ENCODE measurements around the gene NUAK2. TPM values are rescaled to one million over a fixed set of nuclear protein-coding genes. Genes with fewer than 3 reads are reported as not detected.

The NUAK2 gene
- total RNA-seq, 2 experiments from 2014 or later, result 12.1 to 12.7 TPM

DNA sequence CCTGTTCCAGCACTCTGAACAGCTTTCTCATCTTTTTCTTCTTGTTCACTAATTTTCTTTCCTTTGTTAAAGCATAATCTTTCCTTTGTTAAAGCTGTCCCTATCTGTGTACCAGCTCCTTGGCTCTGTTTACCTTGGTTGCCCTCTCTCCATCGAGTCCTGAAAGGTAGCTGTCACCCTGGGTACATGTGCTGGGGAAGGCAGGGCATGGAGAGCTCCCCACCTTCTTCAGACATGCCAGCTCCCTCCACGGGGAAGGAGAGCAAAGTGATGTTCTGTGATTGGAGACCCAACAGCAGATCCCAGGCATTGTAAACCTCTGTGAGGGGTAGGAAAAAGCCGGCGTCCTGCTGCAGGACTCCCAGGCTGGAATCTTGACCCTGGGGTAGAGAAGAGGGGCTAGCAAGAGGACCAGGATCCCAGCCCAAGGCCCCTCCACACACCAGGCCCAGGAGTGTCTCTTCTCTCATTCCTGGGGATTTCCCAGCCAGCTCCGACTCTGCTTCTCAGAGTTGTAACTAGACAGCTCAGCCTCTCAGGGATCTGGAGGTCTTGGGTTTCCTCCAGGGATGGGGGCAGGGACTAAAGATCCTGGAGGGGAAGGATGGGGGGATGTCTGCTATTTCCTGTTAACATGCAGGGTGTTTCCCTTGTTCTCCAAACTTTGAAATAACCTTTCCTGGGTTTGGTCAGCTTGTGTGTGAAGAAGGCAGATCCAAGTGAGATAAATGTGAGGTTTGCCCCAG lies 59.4 kb downstream of the NUAK2 start:
- Mint-ChIP-seq H3K9me3 (no peaks in the 10 kb centered on the region), H3K36me3 (ENCODE audit: low read depth) (no peaks in the 10 kb centered on the region), H3K27me3 (peaks cover 4% of the 10 kb centered on the region), H3K27ac (no peak overlapping the region), H3K4me1 (peaks cover 17% of the 10 kb centered on the region), H3K4me3 (no peak overlapping the region)
- ChIA-PET POLR2A (interaction anchor here (0.6 to 0.7 kb wide), 2 partner anchors 125 to 200 kb away, joined by 3 to 4 read pairs; no protein-coding TSS in a partner anchor), CTCF (interaction anchor here (0.6 to 14.4 kb wide), 15 partner anchors 10 to 473 kb away, joined by 3 to 110 read pairs (median 4); partner anchors contain the start of genes NUAK2 and TMCC2)
- DNase-seq, result no peak

DNA sequence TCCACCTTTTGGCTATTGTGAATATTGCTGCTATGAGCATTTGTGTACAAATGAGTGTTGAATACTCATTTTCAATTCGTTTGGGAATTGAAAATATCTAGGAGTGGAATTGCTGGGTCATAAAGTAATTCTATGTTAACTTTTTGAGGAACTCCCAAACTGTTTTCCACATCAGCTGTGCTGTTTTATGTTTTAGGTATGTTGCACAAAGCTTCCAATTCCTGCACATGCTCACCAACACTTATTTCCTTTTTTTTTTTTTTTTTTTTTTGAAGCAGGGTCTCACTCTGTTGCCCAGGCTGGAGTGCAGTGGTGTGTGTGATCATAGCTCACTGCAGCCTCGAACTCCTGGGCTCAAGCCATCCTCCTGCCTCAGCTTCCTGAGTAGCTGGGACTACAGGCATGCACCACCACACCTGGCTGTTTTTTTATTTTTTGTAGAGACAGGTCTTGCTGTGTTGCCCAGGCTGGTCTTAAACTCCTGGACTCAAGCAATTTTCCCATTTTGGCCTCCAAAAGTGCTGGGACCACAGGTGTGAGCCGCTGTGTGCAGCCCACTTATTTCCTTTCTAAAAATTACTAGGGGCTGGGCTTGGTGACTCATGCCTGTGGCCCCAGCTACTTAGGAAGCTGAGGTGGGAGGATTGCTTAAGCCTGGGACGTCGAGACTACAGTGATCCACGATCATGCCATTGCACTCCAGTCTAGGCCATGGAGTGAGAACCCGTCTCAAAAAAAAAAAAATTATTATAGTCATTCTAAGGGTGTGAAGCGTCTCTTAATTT lies 60.4 kb downstream of the NUAK2 start:
- peaks cover 4% of the 10 kb centered on the region for H3K27me3 Mint-ChIP-seq
- H3K4me3 Mint-ChIP-seq, result no peak overlapping the region
- no peaks in the 10 kb centered on the region for H3K9me3 Mint-ChIP-seq
- H3K4me1 Mint-ChIP-seq, result peaks cover 17% of the 10 kb centered on the region
- POLR2A ChIA-PET, result no interaction called here
- H3K27ac Mint-ChIP-seq, result no peak overlapping the region
- DNase-seq, result no peak
- H3K36me3 Mint-ChIP-seq (ENCODE audit: low read depth), result no peaks in the 10 kb centered on the region
- CTCF ChIA-PET, result interaction anchor here (0.6 to 14.4 kb wide), 13 partner anchors 10 to 499 kb away, joined by 3 to 110 read pairs (median 5); partner anchors contain the start of genes NUAK2 and TMCC2

DNA sequence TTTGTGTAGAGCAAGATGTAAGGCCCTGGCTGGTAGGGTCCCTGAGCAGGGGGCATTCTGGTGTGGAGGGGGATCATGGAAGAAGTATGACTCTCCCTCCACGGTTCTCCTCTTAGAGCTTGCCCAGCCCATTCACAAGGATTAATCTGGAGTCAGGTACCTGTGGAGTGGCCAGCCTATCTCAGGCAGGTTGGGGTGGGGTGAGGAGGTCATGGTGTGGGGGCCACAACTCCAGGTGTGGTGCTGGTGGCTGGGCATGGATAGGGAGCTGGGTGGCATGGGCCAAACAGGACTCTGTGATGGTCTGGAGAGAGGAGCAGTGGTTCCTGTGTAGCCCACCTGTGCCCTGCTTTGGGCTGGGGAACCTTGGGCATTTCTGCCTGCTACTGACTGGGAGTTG lies 61.5 kb downstream of the NUAK2 start:
- POLR2A ChIA-PET, result no interaction called here
- no peak overlapping the region for H3K27ac Mint-ChIP-seq
- H3K4me3 Mint-ChIP-seq, result no peak overlapping the region
- H3K36me3 Mint-ChIP-seq (ENCODE audit: low read depth), result no peaks in the 10 kb centered on the region
- no peaks in the 10 kb centered on the region for H3K9me3 Mint-ChIP-seq
- DNase-seq, result no peak
- peaks cover 17% of the 10 kb centered on the region for H3K4me1 Mint-ChIP-seq
- CTCF ChIA-PET, result interaction anchor here (1.8 to 14.4 kb wide), 6 partner anchors 9 to 271 kb away, joined by 4 to 110 read pairs (median 40); partner anchors contain the start of gene TMCC2
- H3K27me3 Mint-ChIP-seq, result peaks cover 4% of the 10 kb centered on the region

DNA sequence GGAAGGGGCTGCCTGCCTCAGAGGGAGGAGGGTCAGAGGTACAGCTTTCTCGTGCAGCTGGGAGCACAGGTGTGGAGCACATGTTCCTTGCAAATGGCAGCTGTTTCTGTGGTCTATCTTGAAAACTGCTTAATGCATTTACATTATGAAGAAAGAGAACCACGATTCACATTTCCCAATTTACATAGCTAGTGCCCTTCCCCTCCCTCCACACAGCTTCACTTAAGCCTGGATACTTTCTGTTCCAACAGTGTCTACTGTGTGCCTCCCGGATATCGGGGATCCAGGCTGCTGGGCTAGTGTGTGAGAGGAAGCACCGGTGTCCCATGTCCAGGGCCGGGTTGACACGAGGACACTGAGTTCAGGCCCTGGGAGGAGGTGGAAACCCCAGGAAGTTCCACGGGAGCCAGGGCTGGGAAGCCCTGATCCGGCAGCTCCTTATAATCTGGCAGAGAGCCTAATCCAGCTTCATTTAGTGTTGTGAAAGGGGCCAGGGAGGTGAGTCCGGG lies 62.2 kb downstream of the NUAK2 start:
- Mint-ChIP-seq H3K27me3 (peaks cover 4% of the 10 kb centered on the region), H3K36me3 (ENCODE audit: low read depth) (no peaks in the 10 kb centered on the region), H3K9me3 (no peaks in the 10 kb centered on the region), H3K4me1 (peaks cover 17% of the 10 kb centered on the region), H3K4me3 (no peak overlapping the region), H3K27ac (no peak overlapping the region)
- CTCF ChIA-PET, result interaction anchor here (1.2 to 14.4 kb wide), 7 partner anchors 12 to 270 kb away, joined by 3 to 110 read pairs (median 9); partner anchors contain the start of gene TMCC2
- POLR2A ChIA-PET, result no interaction called here
- no peak for DNase-seq

DNA sequence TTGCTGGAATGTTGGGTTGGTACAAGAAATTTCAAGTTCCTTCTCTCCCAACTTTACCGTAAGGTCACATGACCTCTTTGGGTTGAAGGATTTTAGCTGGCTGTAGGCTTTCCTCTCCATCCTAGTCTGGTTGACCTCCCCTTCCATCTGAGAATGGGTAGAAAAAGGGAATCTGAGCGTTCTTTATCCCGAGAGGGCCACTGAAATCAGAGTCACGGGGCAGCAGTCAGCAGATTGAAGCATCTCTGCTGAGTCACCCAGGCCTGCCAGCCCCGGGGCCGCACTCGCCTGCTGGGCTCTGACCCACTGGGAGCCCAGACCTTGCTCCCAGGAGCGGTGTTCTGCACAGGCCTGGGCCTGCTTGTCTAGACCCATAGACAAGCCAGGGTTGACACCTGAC lies 62.8 kb downstream of the NUAK2 start:
- ChIA-PET POLR2A (no interaction called here), CTCF (interaction anchor here (1.2 to 14.4 kb wide), 6 partner anchors 13 to 269 kb away, joined by 3 to 110 read pairs (median 40); partner anchors contain the start of gene TMCC2)
- Mint-ChIP-seq H3K4me1 (peaks cover 17% of the 10 kb centered on the region), H3K9me3 (no peaks in the 10 kb centered on the region), H3K36me3 (ENCODE audit: low read depth) (no peaks in the 10 kb centered on the region), H3K4me3 (no peak overlapping the region), H3K27ac (no peak overlapping the region), H3K27me3 (peaks cover 4% of the 10 kb centered on the region)
- no peak for DNase-seq

DNA sequence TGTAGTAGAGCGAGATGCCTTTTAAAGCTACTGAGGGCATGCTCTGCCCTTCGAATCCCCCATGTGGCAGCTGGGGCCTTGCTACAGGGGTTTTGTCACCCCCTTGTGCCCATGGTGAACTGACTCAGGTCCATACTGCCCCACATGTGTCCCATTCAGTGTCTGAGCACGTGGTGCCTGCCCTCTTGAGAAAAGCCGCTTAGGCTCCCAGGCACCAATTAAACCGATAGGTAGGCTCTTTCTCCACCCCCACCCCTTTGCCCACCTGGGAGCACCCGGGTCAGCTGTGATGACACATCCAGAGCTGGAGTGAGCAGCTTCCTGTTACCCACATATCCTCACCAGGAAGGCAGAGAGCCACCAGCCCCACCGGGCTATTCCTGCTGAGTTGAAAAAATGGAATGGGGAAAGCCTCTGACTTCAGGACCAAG lies 63.3 kb downstream of the NUAK2 start:
- no peak for DNase-seq
- H3K9me3 Mint-ChIP-seq, result no peaks in the 10 kb centered on the region
- peaks cover 16% of the 10 kb centered on the region for H3K4me1 Mint-ChIP-seq
- no peak overlapping the region for H3K27ac Mint-ChIP-seq
- ChIA-PET POLR2A (no interaction called here), CTCF (interaction anchor here (0.9 to 14.4 kb wide), 7 partner anchors 13 to 269 kb away, joined by 3 to 110 read pairs (median 9); partner anchors contain the start of gene TMCC2)
- peaks cover 4% of the 10 kb centered on the region for H3K27me3 Mint-ChIP-seq
- no peaks in the 10 kb centered on the region for H3K36me3 Mint-ChIP-seq (ENCODE audit: low read depth)
- no peak overlapping the region for H3K4me3 Mint-ChIP-seq

DNA sequence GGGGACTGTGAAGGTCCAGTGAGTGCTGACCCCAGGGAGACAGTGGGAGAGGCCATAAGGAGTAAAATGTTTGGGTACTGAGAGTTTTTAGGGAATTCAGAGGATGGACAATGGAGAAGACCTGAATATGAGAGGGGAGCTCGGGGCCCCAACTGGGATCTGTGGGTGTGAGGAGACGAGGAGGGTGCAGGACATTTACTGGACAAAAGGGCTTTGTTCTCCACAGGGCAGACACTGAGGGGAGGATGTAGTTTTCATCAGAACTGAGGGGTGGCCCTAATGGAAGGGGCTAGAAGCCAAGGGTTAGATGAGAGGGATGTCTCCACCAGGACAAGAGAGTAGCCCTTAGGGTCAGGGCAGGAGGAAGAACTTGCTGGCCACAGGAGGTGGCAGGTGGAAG lies 63.8 kb downstream of the NUAK2 start:
- POLR2A ChIA-PET, result no interaction called here
- peaks cover 10% of the 10 kb centered on the region for H3K4me1 Mint-ChIP-seq
- H3K36me3 Mint-ChIP-seq (ENCODE audit: low read depth), result no peaks in the 10 kb centered on the region
- no peaks in the 10 kb centered on the region for H3K9me3 Mint-ChIP-seq
- H3K4me3 Mint-ChIP-seq, result no peak overlapping the region
- CTCF ChIA-PET, result interaction anchor here (0.9 to 14.4 kb wide), 7 partner anchors 12 to 268 kb away, joined by 3 to 110 read pairs (median 9); partner anchors contain the start of gene TMCC2
- DNase-seq, result no peak
- H3K27me3 Mint-ChIP-seq, result peaks cover 4% of the 10 kb centered on the region
- H3K27ac Mint-ChIP-seq, result no peak overlapping the region

DNA sequence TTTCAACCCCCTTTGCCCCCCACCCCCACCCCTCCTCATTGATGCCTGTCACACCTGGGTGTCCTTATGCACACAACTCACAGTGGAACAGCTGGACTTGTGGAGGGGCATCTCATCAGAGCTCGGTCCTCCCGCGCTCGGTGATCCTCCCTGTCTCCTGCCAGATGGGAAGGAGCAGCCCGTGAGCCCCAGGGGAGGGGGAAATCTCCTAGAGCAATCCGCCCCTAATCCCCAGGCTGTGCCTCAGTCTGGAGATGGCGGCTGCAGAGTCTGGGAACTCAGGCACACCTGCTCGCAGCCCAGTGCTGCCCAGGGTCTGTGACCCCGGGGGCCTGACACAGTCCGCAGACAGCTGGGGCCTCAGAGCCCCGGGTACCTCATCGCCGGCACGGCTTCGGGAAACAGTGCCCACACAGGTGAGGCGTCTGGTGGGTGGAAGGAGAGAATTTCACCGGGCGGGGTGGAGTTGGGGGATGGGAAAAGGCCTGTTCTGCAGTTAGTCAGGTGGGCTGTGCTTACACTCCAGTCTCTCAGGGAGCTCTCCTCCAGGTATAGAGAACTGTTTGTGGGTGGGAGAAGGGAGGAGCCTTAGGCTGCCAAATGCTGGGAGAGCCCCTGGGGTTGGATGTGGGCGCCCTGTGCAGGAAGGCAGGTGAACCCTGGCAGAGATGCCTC lies 64.5 kb downstream of the NUAK2 start:
- no peak for DNase-seq
- no peaks in the 10 kb centered on the region for H3K36me3 Mint-ChIP-seq (ENCODE audit: low read depth)
- POLR2A ChIA-PET, result no interaction called here
- CTCF ChIA-PET, result interaction anchor here (0.7 to 14.4 kb wide), 33 partner anchors 8 to 285 kb away, joined by 3 to 110 read pairs (median 5); partner anchors contain the start of genes NUAK2, RBBP5 and TMCC2
- H3K27ac Mint-ChIP-seq, result no peak overlapping the region
- peaks cover 4% of the 10 kb centered on the region for H3K27me3 Mint-ChIP-seq
- no peak overlapping the region for H3K4me3 Mint-ChIP-seq
- no peaks in the 10 kb centered on the region for H3K9me3 Mint-ChIP-seq
- peaks cover 5% of the 10 kb centered on the region for H3K4me1 Mint-ChIP-seq

DNA sequence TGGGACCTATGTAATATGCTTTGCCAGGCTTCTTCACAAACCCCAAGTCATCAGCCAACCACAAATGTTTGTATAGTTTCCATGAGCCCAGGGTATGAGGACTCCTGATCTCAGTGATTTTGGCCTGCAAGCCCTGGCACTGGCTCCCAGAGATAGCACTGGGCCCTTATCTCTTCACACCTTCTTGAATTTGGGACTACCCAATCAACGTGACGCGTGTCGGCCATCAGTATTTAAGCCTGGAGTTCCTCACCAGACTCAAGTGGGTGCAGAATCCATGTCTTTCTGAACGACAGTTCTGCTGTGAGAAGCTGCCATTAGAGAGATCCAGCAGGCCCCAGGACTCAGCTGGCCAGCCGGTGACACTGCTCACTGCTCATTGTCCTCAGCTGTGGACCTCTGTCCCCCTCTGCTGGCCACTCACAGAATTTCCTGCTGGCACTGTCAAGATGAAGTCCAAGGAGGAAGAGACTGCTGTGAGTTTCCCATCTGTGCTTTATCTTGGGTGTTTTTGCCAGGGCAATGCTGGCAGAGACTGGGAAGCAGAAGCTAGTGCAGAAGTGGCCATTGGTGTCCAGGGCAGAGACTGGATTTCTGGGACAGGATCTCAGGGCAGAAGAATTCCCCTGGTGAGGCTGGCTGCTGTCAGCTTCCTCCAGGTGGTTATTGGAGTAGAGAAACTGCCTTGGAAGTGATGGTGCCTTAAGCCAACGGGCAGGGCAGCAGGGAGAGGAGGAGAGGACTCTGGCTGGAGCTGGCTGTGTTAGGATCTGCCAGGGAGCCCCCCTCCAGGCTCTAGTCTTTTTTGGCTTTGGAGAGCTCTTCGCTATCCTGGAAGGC lies 65.4 kb downstream of the NUAK2 start:
- Mint-ChIP-seq H3K36me3 (ENCODE audit: low read depth) (no peaks in the 10 kb centered on the region), H3K9me3 (no peaks in the 10 kb centered on the region), H3K27me3 (no peaks in the 10 kb centered on the region), H3K27ac (no peak overlapping the region), H3K4me3 (no peak overlapping the region), H3K4me1 (no peaks in the 10 kb centered on the region)
- ChIA-PET POLR2A (no interaction called here), CTCF (interaction anchor here (0.7 to 14.4 kb wide), 40 partner anchors 9 to 284 kb away, joined by 3 to 110 read pairs (median 4); partner anchors contain the start of genes NUAK2, RBBP5 and TMCC2)
- DNase-seq, result peak; percentile 88
